Measurements from ENCODE around the gene HSP90B1.

Gene HSP90B1

DNA sequence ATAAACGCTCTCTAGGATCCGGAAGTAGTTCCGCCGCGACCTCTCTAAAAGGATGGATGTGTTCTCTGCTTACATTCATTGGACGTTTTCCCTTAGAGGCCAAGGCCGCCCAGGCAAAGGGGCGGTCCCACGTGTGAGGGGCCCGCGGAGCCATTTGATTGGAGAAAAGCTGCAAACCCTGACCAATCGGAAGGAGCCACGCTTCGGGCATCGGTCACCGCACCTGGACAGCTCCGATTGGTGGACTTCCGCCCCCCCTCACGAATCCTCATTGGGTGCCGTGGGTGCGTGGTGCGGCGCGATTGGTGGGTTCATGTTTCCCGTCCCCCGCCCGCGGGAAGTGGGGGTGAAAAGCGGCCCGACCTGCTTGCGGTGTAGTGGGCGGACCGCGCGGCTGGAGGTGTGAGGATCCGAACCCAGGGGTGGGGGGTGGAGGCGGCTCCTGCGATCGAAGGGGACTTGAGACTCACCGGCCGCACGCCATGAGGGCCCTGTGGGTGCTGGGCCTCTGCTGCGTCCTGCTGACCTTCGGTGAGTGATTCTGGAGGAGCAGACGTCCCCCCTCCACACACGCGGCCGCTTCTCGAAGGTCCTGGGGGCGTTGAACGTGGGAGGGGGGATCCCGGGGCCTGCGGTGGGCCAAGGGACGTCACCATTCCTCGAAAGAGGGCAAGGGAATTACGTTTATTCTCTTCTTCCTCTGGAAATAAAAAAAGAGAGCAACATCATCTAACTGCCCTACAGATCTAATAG, at the start of gene HSP90B1:
Gene HSP90B1, plus strand, starts transcription at position 377 of the 753 bp plus-strand sequence. Its CDS starts 106 bp downstream, at position 483.
- DNase-seq (ENCODE audit: low spot score): peak; percentile 100

DNA sequence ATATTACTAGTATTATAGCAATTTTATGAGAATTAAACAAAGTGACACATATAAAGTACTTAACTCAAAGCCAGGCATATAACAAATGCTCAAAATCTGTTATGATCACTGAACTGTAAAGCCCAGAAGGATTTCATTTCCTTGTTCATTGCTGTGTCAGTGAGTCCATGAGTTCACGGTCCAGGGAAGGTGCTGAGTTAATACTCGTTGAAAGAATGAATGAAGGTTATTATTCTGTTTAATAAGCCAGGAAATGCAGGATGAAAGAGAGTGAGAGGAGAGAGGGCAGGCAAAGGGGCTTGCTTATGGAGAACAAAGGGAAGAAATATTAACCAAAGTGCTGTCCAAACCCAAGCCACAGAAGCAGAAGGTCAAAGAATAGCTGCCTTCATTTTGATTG, 48.9 kb upstream of the HSP90B1 start:
- DNase-seq (ENCODE audit: low spot score): no peak

GRCh38 chr12:103882861-103883596, 47.2 kb upstream of the HSP90B1 start:
- DNase-seq (ENCODE audit: low spot score): no peak

GRCh38 chr12:103883908-103884307, 46.3 kb upstream of the HSP90B1 start:
- no peak for DNase-seq (ENCODE audit: low spot score)

- peak; percentile 69 for DNase-seq (ENCODE audit: low spot score)
Observed at GRCh38 chr12:103884316-103884715, 45.9 kb upstream of the HSP90B1 start.

- DNase-seq (ENCODE audit: low spot score): no peak
Observed at GRCh38 chr12:103886195-103886797, 43.9 kb upstream of the HSP90B1 start.

DNA sequence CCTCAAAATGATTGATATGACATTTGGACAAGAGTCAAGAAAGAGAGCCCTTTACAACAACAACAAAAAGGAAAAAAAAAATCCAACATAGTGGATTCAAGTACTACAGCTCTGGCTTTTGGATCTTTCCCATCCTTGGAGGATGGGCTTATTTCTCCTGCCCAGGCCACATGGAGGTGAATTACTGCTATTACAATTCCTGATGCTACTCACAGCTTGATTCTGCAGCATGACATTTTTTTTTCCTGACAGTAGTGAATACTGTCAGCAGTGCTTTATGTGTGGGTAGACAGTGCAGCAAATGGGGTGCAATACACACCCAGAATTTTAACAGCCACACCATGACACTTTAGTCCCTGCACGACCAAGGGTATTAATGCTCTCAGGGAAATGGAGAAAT, 42.5 kb upstream of the HSP90B1 start:
- no peak for DNase-seq (ENCODE audit: low spot score)

- DNase-seq (ENCODE audit: low spot score): no peak
Observed at GRCh38 chr12:103897316-103897715, 32.9 kb upstream of the HSP90B1 start.

GRCh38 chr12:103901518-103902173, 28.6 kb upstream of the HSP90B1 start:
- no peak for DNase-seq (ENCODE audit: low spot score)

GRCh38 chr12:103903993-103904392, 26.2 kb upstream of the HSP90B1 start:
- DNase-seq (ENCODE audit: low spot score): no peak

DNA sequence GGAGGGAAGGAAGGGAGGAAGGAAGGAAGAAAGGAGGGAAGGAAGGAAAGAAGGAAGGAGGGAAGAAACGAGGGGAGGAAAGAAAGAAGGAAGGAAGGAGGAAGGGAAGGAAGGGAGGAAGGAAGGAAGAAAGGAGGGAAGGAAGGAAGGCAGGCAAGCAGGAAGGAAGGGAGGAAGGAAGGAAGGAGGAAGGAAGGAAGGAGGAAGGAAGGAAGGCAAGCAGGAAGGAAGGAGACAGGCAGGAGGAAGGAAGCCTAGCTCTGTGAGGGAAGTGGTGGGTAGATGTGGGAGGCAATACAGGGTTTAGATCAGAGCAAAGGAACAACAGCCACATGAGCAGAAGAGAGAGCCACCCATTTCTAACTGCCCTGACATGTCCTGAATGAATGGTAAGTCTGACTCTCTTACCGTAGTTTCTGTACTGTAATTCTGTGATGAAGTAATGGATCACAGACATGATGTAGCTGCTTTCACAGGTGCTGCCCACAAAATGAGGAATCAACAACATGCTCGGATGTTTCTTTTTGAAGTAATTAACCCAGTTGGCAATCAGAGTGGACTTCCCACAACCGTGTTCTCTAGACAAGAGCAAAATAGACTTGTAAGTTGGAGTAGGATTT, 24.4 kb upstream of the HSP90B1 start:
- DNase-seq (ENCODE audit: low spot score): no peak

- DNase-seq (ENCODE audit: low spot score): no peak
Observed at GRCh38 chr12:103908246-103908541, 22.0 kb upstream of the HSP90B1 start.

GRCh38 chr12:103908877-103909276, 21.3 kb upstream of the HSP90B1 start:
- DNase-seq (ENCODE audit: low spot score): peak; percentile 72

DNA sequence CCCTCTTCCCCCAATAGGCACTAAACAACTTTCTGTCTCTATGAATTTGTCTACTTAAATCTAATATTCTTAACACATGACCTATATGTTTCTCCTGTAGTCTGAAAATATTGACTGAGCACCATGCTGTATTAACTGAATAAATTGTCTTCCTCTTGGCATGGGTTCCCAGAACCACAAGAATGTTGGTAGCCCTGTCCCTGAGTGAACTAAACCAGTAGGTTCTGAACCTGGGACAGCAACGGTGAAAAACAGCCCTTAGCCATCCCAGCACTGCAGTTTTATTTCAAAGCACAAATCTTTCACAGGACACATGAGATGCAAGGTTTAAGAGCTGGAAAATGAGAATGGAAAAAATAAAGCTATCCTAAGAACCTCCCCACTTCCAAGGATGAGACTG, 20.4 kb upstream of the HSP90B1 start:
- peak; percentile 62 for DNase-seq (ENCODE audit: low spot score)

DNA sequence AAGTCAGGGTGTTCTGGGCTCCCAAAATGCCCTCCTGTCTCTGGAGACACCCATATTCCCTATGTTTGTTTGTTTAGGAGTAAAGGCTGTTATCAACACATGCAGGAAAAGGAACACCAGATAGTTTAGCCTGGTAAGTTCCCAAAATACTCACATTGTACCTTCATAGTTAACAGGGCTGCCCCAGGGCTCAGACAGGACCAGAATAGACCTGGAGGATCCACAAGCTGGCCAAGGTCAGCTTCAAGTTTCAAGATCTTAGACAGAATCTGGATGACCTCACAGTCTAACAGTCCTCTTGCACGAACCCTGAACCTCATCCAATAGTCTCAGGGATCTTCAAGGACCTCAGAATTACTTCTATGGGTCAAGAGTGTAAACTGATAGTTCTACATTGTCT, 18.1 kb upstream of the HSP90B1 start:
- DNase-seq (ENCODE audit: low spot score): no peak

- no peak for DNase-seq (ENCODE audit: low spot score)
Observed at GRCh38 chr12:103913100-103913499, 17.1 kb upstream of the HSP90B1 start.

DNA sequence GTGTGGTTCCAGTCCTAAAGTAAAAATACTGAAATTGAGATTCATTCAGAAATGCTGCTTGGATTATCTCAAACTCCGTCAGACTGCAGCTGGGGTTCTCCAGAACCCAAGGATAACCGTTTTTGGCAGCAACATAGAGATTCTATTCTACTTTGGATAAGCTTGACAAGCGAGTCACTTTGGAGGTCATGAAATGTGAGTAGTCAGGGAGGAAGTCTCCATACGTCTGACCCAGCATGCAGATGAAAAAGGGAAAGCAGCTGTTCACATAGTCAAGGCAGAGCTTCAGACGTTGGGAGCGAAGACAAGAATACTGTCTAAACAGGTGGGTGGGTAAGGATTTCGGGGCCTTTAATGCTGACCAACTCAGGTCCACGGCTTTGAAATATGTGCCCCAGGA, 14.9 kb upstream of the HSP90B1 start:
- no peak for DNase-seq (ENCODE audit: low spot score)

DNA sequence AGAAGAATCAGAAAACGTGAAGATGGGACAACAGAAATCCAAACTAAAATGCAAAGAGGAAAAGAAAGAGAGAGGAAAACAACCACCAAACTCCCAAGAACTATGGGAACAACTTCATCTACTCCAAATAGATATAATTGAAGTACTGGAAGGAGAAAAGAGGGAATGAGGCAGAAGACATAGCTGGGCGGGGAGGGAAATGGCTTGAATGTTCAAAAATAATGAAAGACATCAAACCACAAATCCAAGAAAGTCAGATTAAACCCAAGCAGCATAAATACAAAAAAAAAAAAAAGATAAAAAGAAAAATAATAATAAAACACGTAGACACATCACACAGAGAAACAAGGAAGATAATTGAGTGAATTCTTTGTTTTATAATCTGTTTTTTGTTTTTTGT, 12.3 kb upstream of the HSP90B1 start:
- no peak for DNase-seq (ENCODE audit: low spot score)

DNA sequence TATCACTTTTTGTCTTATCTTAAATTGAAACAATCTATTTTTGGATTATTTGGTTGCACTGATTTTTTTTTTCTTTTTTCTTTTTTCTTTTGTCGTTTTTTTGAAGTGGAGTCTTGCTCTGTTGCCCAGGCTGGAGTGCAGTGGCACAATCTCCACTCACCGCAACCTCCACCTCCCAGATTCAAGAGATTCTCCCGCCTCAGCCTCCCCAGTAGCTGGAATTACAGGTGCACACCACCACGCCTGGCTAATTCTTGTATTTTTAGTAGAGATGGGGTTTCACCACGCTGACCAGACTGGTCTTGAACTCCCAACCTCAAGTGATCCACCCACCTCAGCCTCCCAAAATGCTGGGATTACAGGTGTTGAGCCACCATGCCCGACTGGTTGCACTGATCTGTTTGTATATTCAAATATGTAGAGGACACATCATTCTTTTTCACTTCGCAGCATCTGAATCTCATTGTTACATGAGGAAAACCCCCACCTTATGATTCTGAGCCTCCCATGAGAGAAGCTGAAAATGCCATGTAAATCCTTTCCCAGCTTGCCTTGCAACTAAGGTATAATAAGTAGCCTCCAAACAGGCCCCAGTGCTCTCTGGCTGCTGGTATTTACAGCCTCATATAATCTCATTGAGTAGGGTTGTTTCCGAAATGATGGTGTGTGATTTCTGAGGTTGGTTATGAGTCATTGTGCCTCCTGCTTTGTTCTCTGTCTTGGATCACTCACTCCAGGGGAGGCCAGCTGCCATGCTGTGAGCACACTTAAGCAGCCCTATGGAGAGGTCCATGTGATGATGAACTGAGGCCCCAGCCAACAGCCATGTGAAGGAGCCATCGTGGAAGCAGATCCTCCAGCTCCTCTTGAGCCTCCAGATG, 5.2 kb upstream of the HSP90B1 start:
- DNase-seq (ENCODE audit: low spot score): peak; percentile 41

- DNase-seq (ENCODE audit: low spot score): no peak
Observed at GRCh38 chr12:103928682-103929045, 1.5 kb upstream of the HSP90B1 start.

- DNase-seq (ENCODE audit: low spot score): peak; percentile 91
Observed at GRCh38 chr12:103929046-103929783, 995 bp upstream of the HSP90B1 start.
